VCaP (cell line): Measurements from ENCODE around the gene DBX1.

ENCODE experiments used
- H3K27ac ChIP-seq: fragments of 450-650 bp; 2 replicates; pipeline ENCODE4 v1.5.1; 2017
- CTCF ChIP-seq: fragments of 450-650 bp; conservative IDR thresholded peaks from 2 replicates; pipeline ENCODE4 v1.5.1; 2017; ENCODE audit warnings: mild to moderate bottlenecking, moderate library complexity

DBX1 gene

DNA sequence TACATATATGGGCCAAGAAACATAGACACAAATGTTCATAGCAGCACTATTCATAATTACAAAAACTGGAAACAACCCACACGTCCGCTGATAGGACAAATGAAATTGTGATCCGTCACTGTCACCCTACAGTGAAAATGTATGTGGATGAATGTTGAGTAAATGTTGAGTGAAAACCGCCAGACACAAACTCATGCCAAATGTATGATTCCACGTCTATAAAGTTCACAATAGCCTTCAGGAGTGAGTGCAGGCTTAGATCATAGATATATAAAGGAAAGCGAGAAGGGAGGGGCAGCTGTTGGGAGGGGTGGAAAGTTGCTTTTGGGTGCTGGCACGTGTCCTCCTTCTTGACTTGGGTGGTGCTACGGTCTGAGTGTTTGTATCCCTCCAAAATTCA lies 33.6 kb downstream of the DBX1 start:
- no peak overlapping the region for H3K27ac ChIP-seq
- no peak for TF ChIP-seq CTCF

GRCh38 chr11:20125927-20126326 lies 34.3 kb downstream of the DBX1 start:
- no peak for TF ChIP-seq CTCF
- no peak overlapping the region for H3K27ac ChIP-seq

DNA sequence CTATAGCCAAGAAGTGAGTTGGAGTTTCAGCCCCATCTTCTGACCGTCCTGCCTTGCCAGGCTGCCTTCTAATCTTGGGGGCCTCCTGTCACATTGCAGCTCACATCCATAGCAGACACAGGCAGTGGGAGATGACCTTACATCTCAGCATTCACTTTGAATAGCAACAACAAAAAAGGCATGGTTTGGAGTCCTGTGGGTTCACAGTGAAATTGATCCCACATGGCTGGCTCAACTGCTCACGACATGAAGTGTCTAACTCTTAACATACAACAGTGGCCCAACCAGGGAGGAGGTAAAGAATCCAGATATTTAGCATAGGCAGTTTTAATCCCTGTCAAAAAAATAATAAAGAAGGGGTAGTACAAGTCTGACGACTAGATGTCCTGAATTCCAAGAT lies 38.1 kb downstream of the DBX1 start:
- TF ChIP-seq CTCF: no peak
- H3K27ac ChIP-seq: no peak overlapping the region

GRCh38 chr11:20120134-20120925 lies 39.9 kb downstream of the DBX1 start:
- H3K27ac ChIP-seq: no peak overlapping the region
- no peak for TF ChIP-seq CTCF

DNA sequence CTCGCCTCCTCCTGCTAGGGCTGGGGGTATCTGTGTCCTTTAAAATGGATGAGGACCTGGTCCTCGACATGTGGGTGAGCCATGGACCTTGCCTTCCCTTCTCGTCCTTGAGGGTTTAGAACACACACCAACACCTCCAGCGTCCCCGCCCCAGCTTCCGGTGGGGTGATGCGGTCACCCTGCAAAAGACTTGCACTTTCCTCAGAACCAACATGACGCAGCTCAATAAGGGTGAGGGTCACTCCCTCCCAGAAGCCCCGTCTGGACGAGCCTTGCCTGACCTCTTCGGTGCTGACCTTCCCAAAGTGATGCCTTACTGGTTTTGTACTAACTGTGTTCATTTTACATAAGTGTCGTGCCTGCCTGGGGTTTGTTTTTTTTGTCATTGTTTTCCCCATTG lies 41.0 kb downstream of the DBX1 start:
- TF ChIP-seq CTCF: no peak
- H3K27ac ChIP-seq: no peak overlapping the region

- H3K27ac ChIP-seq: no peak overlapping the region
These were observed 42.1 kb downstream of the DBX1 start for GRCh38 chr11:20118209-20118608.

GRCh38 chr11:20117291-20117690 lies 43.0 kb downstream of the DBX1 start:
- TF ChIP-seq CTCF: no peak
- no peak overlapping the region for H3K27ac ChIP-seq

More at GRCh38 chr11:20118209-20118608, 42.1 kb downstream of the DBX1 start:
- no peak for TF ChIP-seq CTCF
